Ishikawa (cell line): Measurements from ENCODE around the gene RASL11B.

Experiments used
- CEBPB ChIP-seq: IDR thresholded peaks from 2 replicates; pipeline ENCODE4 v1.6.1; 2012
- CREB1 ChIP-seq: IDR thresholded peaks from 2 replicates; pipeline ENCODE4 v1.6.1; 2012; ENCODE audit warnings: low read depth
- EGR1 ChIP-seq: IDR thresholded peaks from 2 replicates; pipeline ENCODE4 v1.6.1; 2012
- EP300 ChIP-seq: IDR thresholded peaks from 2 replicates; pipeline ENCODE4 v1.6.1; 2012; ENCODE audit warnings: borderline replicate concordance
- FOXM1 ChIP-seq: IDR thresholded peaks from 2 replicates; pipeline ENCODE4 v1.6.1; 2012; ENCODE audit warnings: low read depth, borderline replicate concordance
- MAX ChIP-seq: IDR thresholded peaks from 2 replicates; pipeline ENCODE4 v1.6.1; 2012
- NFIC ChIP-seq: IDR thresholded peaks from 2 replicates; pipeline ENCODE4 v1.6.1; 2012
- RAD21 ChIP-seq: IDR thresholded peaks from 2 replicates; pipeline ENCODE4 v1.6.1; 2012; ENCODE audit warnings: low read depth
- TAF1 ChIP-seq: IDR thresholded peaks from 2 replicates; pipeline ENCODE4 v1.6.1; 2012; ENCODE audit warnings: low read depth, mild to moderate bottlenecking
- TCF12 ChIP-seq: IDR thresholded peaks from 2 replicates; pipeline ENCODE4 v1.6.1; 2012; ENCODE audit warnings: low read depth
- TEAD4 ChIP-seq: IDR thresholded peaks from 2 replicates; pipeline ENCODE4 v1.6.1; 2012
- YY1 ChIP-seq: IDR thresholded peaks from 2 replicates; pipeline ENCODE4 v1.6.1; 2012; ENCODE audit warnings: low read depth
- ZBTB7A ChIP-seq: IDR thresholded peaks from 2 replicates; pipeline ENCODE4 v1.6.1; 2012; ENCODE audit warnings: low read depth
- TF ChIP-seq, protein P1 (sequence below): IDR thresholded peaks from 2 replicates; pipeline ENCODE4 v1.6.1; 2012; ENCODE audit warnings: low read depth, mild to moderate bottlenecking
- TF ChIP-seq, protein P2 (sequence below): IDR thresholded peaks from 2 replicates; pipeline ENCODE4 v1.6.1; 2012

RASL11B gene

DNA sequence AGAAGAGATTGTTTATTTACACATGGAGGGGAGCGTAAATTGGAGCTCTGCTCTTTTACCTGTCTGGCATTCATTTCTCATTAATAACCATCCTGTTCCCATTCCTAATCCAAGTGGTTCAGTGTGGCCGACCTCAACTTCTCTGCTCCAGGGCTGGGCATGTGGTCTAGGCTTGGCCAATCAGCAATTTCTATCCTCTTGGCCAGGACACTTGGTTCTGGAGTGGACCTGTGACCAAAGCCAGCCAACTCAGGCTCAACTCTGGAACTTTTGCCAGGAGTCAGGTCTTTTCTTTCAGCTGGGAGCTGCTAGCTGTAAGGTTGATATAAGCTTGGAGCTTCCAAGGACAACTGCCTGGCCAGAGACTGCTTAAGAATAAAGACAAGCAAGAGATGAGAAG, 15.6 kb upstream of the RASL11B start:
- TF ChIP-seq CREB1: no peak
- TF ChIP-seq EP300: no peak
- no peak for TF ChIP-seq NFIC

DNA sequence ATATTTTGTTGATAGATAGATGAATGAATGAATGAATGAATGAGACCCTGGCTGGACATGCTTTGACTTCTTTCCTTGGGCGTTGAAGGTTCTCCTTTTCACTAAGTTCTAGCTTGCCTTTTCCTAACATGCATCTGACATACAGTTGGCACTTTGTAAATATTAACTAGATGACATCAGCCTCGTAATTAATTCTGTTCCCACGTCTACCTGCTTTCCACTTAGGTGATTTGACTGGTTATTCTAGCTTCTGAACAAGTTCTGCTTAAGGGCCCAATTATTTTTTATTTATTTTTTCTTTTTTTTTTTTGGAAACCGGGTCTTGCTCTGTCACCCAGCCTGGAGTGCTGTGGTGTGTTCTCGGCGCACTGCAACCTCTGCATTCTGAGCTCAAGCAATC, 13.9 kb upstream of the RASL11B start:
- TF ChIP-seq TCF12: no peak
- TF ChIP-seq, protein P1, sequence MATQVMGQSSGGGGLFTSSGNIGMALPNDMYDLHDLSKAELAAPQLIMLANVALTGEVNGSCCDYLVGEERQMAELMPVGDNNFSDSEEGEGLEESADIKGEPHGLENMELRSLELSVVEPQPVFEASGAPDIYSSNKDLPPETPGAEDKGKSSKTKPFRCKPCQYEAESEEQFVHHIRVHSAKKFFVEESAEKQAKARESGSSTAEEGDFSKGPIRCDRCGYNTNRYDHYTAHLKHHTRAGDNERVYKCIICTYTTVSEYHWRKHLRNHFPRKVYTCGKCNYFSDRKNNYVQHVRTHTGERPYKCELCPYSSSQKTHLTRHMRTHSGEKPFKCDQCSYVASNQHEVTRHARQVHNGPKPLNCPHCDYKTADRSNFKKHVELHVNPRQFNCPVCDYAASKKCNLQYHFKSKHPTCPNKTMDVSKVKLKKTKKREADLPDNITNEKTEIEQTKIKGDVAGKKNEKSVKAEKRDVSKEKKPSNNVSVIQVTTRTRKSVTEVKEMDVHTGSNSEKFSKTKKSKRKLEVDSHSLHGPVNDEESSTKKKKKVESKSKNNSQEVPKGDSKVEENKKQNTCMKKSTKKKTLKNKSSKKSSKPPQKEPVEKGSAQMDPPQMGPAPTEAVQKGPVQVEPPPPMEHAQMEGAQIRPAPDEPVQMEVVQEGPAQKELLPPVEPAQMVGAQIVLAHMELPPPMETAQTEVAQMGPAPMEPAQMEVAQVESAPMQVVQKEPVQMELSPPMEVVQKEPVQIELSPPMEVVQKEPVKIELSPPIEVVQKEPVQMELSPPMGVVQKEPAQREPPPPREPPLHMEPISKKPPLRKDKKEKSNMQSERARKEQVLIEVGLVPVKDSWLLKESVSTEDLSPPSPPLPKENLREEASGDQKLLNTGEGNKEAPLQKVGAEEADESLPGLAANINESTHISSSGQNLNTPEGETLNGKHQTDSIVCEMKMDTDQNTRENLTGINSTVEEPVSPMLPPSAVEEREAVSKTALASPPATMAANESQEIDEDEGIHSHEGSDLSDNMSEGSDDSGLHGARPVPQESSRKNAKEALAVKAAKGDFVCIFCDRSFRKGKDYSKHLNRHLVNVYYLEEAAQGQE: no peak

DNA sequence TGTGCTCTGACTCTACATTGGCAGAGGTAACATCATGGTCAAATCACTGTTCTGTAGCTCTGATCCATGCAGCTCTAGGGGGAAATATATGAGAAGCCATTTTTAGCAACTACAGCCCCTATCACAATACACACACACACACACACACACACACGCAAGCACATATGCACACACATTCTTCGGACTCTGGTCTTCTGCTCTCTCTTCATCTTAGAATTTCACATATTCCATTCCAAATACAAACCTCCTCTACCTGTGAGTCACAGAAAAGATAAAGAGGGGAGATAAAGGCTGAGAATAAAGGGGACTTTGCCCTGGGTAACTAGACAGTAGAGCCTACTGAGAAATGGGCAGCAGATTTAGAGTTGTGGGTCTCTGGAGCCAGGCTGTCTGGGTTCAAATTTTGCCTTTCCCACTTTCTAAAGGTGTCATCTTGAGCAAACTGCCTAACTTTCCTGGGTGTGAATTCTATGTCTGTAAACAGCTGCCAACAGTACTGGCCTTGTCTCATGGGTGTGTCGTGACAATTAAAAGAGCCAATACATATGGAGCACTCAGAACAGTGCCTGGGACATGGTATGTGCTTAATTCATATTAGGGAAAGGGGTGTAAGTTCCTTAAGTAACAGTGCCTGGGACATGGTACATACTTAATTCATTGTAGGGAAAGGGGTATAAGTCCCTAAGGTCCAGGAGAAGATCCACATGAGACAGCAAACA, 11.6 kb upstream of the RASL11B start:
- TF ChIP-seq FOXM1: no peak

GRCh38 chr4:52852041-52852440, 10.1 kb upstream of the RASL11B start:
- TF ChIP-seq TAF1 (no peak), MAX (no peak), EGR1 (no peak), EP300 (no peak), TCF12 (no peak), ZBTB7A (no peak), RAD21 (no peak), CREB1 (no peak), CEBPB (no peak)
- TF ChIP-seq, protein P2, sequence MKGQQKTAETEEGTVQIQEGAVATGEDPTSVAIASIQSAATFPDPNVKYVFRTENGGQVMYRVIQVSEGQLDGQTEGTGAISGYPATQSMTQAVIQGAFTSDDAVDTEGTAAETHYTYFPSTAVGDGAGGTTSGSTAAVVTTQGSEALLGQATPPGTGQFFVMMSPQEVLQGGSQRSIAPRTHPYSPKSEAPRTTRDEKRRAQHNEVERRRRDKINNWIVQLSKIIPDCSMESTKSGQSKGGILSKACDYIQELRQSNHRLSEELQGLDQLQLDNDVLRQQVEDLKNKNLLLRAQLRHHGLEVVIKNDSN: no peak
- TF ChIP-seq, protein P1: no peak

- no peak for TF ChIP-seq NFIC
- no peak for TF ChIP-seq TEAD4
- no peak for TF ChIP-seq EGR1
- no peak for TF ChIP-seq TCF12
- TF ChIP-seq, protein P2: no peak
- no peak for TF ChIP-seq RAD21
- no peak for TF ChIP-seq CEBPB
- TF ChIP-seq ZBTB7A: no peak
- TF ChIP-seq EP300: no peak
- no peak for TF ChIP-seq CREB1
- TF ChIP-seq YY1: no peak
Measured at GRCh38 chr4:52852711-52853110, 9.4 kb upstream of the RASL11B start.

DNA sequence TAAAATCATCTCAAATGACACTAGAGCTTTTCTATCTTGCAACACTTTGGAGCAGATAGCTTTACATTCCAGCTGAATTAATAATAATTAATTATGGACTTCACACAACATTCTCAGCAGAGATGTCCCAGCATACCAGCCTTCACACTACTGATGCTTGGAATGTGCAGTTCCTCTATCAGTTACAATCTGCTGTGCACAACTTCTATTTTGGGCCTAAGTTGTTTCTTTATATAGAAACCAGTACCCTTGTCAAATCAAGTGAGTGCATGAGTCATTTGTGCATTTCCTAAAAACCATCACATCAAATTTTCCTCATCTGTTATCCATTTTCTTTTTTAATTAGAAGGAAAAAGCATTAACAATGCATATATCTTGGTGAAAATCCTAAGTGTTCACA, 8.8 kb upstream of the RASL11B start:
- no peak for TF ChIP-seq EGR1
- TF ChIP-seq FOXM1: no peak
- no peak for TF ChIP-seq MAX
- no peak for TF ChIP-seq RAD21
- TF ChIP-seq CEBPB: no peak
- TF ChIP-seq ZBTB7A: no peak
- no peak for TF ChIP-seq EP300
- TF ChIP-seq, protein P1: no peak
- no peak for TF ChIP-seq YY1
- TF ChIP-seq, protein P2: no peak
- no peak for TF ChIP-seq TCF12
- no peak for TF ChIP-seq TEAD4
- no peak for TF ChIP-seq NFIC
- no peak for TF ChIP-seq TAF1
